ENCODE measurements around the gene AP5Z1.

AP5Z1 gene

DNA sequence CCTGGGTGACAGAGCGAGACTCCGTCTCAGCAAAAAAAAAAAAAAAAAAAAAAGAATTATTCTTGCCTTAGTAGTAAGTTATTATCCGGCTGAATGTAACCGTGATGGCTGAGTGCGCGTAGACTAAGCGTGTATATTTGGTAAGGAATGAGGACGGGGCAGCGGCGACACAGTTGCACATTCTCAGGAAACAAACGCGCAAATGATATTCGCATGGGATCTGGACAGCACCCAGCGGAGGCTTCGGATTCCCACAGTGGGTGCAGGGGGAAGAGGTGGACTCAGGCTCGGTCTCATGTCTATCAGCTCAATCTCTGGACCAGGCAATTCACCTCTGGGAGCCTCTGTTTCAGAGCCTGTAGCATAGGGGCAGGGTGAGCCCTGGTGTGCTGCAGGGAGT is 57.3 kb downstream of the AP5Z1 start:
- DNase-seq (ENCODE audit: extremely low read depth, low read depth): no peak
- TF ChIP-seq, protein P1, sequence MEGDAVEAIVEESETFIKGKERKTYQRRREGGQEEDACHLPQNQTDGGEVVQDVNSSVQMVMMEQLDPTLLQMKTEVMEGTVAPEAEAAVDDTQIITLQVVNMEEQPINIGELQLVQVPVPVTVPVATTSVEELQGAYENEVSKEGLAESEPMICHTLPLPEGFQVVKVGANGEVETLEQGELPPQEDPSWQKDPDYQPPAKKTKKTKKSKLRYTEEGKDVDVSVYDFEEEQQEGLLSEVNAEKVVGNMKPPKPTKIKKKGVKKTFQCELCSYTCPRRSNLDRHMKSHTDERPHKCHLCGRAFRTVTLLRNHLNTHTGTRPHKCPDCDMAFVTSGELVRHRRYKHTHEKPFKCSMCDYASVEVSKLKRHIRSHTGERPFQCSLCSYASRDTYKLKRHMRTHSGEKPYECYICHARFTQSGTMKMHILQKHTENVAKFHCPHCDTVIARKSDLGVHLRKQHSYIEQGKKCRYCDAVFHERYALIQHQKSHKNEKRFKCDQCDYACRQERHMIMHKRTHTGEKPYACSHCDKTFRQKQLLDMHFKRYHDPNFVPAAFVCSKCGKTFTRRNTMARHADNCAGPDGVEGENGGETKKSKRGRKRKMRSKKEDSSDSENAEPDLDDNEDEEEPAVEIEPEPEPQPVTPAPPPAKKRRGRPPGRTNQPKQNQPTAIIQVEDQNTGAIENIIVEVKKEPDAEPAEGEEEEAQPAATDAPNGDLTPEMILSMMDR (IDR thresholded peaks at IDR 0.05; ENCODE audit: low read depth, low read length): no peak

GRCh38 chr7:4833176-4833575 is 57.8 kb downstream of the AP5Z1 start:
- TF ChIP-seq, protein P1 (IDR thresholded peaks at IDR 0.05; ENCODE audit: low read depth, low read length): no peak
- DNase-seq (ENCODE audit: extremely low read depth, low read depth): no peak

- no peak for DNase-seq (ENCODE audit: extremely low read depth, low read depth)
- TF ChIP-seq, protein P1 (IDR thresholded peaks at IDR 0.05; ENCODE audit: low read depth, low read length): no peak
These were observed 58.5 kb downstream of the AP5Z1 start for GRCh38 chr7:4833691-4834600.

- DNase-seq (ENCODE audit: extremely low read depth, low read depth): no peak
- TF ChIP-seq, protein P1 (IDR thresholded peaks at IDR 0.05; ENCODE audit: low read depth, low read length): no peak
These were observed 59.4 kb downstream of the AP5Z1 start for GRCh38 chr7:4834601-4835397.

DNA sequence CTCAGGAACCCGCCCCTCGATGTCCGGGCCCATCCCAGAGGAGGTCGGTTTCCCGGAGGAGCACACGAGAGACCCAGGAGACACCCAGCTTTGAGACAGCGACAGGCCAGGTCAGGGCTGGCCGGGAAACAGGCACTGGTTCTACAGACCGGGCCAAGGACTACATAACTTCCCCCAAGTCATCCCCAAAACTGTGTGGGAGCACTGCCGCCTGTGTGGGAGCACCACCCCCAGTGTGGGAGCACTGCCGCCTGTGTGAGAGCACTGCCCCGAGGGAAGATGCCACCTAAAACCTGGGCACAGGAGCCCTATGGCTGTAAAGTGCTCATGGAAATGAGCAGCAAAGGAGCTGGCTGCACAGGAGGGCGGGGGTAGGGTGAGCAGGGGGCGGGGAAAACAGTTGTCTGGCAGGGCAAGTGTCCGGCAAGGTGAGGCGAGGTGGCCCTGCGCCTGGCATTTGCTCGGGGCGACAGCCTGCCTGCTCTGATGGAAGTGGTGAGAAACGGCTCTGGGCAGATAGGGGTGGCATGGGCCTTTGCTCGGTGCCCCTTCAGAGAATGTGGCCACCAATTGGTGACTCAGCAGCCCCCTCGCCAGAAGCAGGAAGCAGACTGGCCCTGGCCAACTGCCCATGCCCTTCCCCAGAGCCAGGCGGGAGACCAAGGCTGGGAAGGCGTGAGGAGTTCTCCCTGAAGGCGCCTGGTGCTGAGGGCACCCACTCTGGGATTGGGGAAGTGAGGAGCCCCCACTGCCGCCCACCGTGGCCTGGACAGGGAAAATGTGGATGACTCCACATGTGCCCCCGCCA is 60.2 kb downstream of the AP5Z1 start:
- TF ChIP-seq, protein P1 (IDR thresholded peaks at IDR 0.05; ENCODE audit: low read depth, low read length): no peak

GRCh38 chr7:4836206-4836661 is 60.8 kb downstream of the AP5Z1 start:
- DNase-seq (ENCODE audit: extremely low read depth, low read depth): no peak

More for the DNA sequence above, 60.2 kb downstream of the AP5Z1 start:
- no peak for DNase-seq (ENCODE audit: extremely low read depth, low read depth)

More at GRCh38 chr7:4836206-4836661, 60.8 kb downstream of the AP5Z1 start:
- TF ChIP-seq, protein P1 (IDR thresholded peaks at IDR 0.05; ENCODE audit: low read depth, low read length): no peak
